ENCODE data around the gene TMEM204. TPM values are rescaled to one million over a fixed set of nuclear protein-coding genes. Genes with fewer than 3 reads are reported as not detected.

TMEM204 gene
- total RNA-seq, 1 experiment from 2014 or later, result not detected

DNA sequence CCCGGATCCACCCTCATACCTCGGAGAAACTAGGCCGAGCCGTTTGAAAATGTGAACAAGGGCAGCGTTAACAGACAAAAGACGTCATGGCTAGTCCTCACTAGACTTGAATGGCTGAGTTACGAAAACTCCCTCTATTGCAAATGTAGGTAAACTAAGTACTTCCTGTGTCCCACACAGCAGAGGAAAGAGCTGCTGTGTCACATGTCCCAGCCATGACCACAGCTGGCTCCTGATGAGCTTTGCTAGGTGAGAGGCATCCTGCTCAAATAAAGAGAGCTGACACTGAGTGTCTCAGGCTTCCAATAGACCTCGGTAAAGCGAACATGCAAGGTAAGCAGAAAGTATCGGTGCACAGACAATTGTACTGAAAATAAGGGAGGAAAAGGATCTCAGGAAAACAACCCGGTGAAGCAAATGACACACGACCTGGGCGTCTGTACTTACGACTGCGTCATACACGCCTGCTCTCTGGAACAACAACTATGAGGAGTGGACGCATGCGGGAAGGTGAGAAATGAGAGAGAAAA lies 26.0 kb downstream of the TMEM204 start:
- Histone ChIP-seq H2AFZ (no peak overlapping the region), H4K20me1 (ENCODE audit: insufficient read depth) (no peaks in the 10 kb centered on the region), H3K9me3 (ENCODE audit: insufficient read depth, low read depth) (no peaks in the 10 kb centered on the region), H3K4me2 (no peak overlapping the region), H3K9me2 (ENCODE audit: insufficient read depth) (no peaks in the 10 kb centered on the region), H3K79me2 (ENCODE audit: low read depth) (no peaks in the 10 kb centered on the region), H3K27ac (no peak overlapping the region), H3K4me3 (no peak overlapping the region), H3K27me3 (ENCODE audit: insufficient read depth, low read depth) (no peaks in the 10 kb centered on the region), H3K4me1 (replicated peaks; ENCODE audit: insufficient read depth) (no peaks in the 10 kb centered on the region), H3K36me3 (ENCODE audit: low read depth) (no peaks in the 10 kb centered on the region), H3F3A (ENCODE audit: insufficient read depth, low read depth) (no peaks in the 10 kb centered on the region)
- no peak for DNase-seq
- POLR2A ChIA-PET (ENCODE audit: unreplicated experiment), result no interaction called here
- intact Hi-C loops (cut with micrococcal nuclease; ENCODE audit: unreplicated experiment), result no loop called here
- BruUV-seq (replicated peaks), result no TSS peak
- TF ChIP-seq, protein P1, sequence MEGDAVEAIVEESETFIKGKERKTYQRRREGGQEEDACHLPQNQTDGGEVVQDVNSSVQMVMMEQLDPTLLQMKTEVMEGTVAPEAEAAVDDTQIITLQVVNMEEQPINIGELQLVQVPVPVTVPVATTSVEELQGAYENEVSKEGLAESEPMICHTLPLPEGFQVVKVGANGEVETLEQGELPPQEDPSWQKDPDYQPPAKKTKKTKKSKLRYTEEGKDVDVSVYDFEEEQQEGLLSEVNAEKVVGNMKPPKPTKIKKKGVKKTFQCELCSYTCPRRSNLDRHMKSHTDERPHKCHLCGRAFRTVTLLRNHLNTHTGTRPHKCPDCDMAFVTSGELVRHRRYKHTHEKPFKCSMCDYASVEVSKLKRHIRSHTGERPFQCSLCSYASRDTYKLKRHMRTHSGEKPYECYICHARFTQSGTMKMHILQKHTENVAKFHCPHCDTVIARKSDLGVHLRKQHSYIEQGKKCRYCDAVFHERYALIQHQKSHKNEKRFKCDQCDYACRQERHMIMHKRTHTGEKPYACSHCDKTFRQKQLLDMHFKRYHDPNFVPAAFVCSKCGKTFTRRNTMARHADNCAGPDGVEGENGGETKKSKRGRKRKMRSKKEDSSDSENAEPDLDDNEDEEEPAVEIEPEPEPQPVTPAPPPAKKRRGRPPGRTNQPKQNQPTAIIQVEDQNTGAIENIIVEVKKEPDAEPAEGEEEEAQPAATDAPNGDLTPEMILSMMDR (conservative IDR thresholded peaks at IDR 0.05), result no peak
- TF ChIP-seq EZH2 (IDR thresholded peaks at IDR 0.05; ENCODE audit: low read depth), result no peak
- CTCF ChIA-PET, result no interaction called here

DNA sequence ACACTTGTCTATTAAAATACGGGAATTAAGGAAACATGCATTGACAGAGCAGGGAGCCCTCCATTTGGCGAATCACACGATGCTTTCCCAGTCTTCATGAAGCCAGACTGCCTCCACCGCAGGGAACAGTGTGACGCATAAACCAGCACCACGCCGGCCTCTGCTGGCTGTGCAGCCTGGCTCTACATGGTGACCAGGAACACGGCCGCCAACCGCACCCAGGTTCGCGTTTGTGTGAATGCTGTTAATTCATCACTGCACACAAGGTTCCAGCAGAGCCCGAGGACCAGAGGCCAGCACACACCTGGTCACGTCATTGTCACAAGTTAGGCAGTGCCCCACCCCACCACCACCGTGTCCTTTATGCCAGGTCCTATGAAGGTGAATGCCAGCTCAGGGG lies 26.7 kb downstream of the TMEM204 start:
- H3K4me1 ChIP-seq (replicated peaks; ENCODE audit: insufficient read depth), result no peaks in the 10 kb centered on the region
- no TSS peak for BruUV-seq (replicated peaks)
- H2AFZ ChIP-seq, result no peak overlapping the region
- H3K9me3 ChIP-seq (ENCODE audit: insufficient read depth, low read depth), result no peaks in the 10 kb centered on the region
- TF ChIP-seq, protein P1 (conservative IDR thresholded peaks at IDR 0.05), result no peak
- TF ChIP-seq EZH2 (IDR thresholded peaks at IDR 0.05; ENCODE audit: low read depth), result no peak
- ChIA-PET CTCF (no interaction called here), POLR2A (ENCODE audit: unreplicated experiment) (no interaction called here)
- H3K9me2 ChIP-seq (ENCODE audit: insufficient read depth), result no peaks in the 10 kb centered on the region
- no peaks in the 10 kb centered on the region for H3K36me3 ChIP-seq (ENCODE audit: low read depth)
- H3K27me3 ChIP-seq (ENCODE audit: insufficient read depth, low read depth), result no peaks in the 10 kb centered on the region
- no peak for DNase-seq
- intact Hi-C loops (cut with micrococcal nuclease; ENCODE audit: unreplicated experiment), result no loop called here
- H3F3A ChIP-seq (ENCODE audit: insufficient read depth, low read depth), result no peaks in the 10 kb centered on the region
- H3K27ac ChIP-seq, result no peak overlapping the region
- no peaks in the 10 kb centered on the region for H4K20me1 ChIP-seq (ENCODE audit: insufficient read depth)
- no peak overlapping the region for H3K4me3 ChIP-seq
- no peaks in the 10 kb centered on the region for H3K79me2 ChIP-seq (ENCODE audit: low read depth)
- H3K4me2 ChIP-seq, result no peak overlapping the region

DNA sequence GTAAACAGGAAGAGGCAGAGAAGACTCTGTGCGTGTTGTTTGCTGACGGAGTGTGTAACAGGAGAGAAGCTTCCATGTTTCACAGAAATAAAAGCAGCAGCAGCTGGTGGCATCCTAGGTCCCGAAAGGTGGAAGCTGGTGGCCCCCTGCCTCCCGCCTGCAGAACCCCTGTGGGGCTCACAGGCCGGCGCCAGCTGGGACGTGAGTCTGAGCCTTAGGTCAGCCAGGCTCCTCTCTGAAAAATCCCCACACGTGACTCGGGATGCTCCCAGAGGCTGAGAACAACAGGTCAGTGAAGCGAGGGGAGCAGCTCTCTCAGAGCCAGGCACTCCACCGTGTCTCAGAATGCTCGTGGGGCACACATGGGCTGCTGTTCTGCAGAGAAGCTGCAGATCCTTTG lies 27.4 kb downstream of the TMEM204 start:
- no peak overlapping the region for H3K4me3 ChIP-seq
- H3K4me1 ChIP-seq (replicated peaks; ENCODE audit: insufficient read depth), result no peaks in the 10 kb centered on the region
- TF ChIP-seq, protein P1 (conservative IDR thresholded peaks at IDR 0.05), result no peak
- TF ChIP-seq EZH2 (IDR thresholded peaks at IDR 0.05; ENCODE audit: low read depth), result no peak
- no peaks in the 10 kb centered on the region for H3K9me2 ChIP-seq (ENCODE audit: insufficient read depth)
- CTCF ChIA-PET, result no interaction called here
- no peaks in the 10 kb centered on the region for H3K79me2 ChIP-seq (ENCODE audit: low read depth)
- H4K20me1 ChIP-seq (ENCODE audit: insufficient read depth), result no peaks in the 10 kb centered on the region
- no peaks in the 10 kb centered on the region for H3K9me3 ChIP-seq (ENCODE audit: insufficient read depth, low read depth)
- POLR2A ChIA-PET (ENCODE audit: unreplicated experiment), result no interaction called here
- BruUV-seq (replicated peaks), result no TSS peak
- no peak overlapping the region for H3K27ac ChIP-seq
- no peaks in the 10 kb centered on the region for H3K36me3 ChIP-seq (ENCODE audit: low read depth)
- H3F3A ChIP-seq (ENCODE audit: insufficient read depth, low read depth), result no peaks in the 10 kb centered on the region
- intact Hi-C loops (cut with micrococcal nuclease; ENCODE audit: unreplicated experiment), result no loop called here
- no peak for DNase-seq
- H3K27me3 ChIP-seq (ENCODE audit: insufficient read depth, low read depth), result no peaks in the 10 kb centered on the region
- no peak overlapping the region for H3K4me2 ChIP-seq
- no peak overlapping the region for H2AFZ ChIP-seq

All from PC-9 (cell line).